Loucy (cell line): ENCODE measurements around the gene GAREM1.

Source experiments
- H2AFZ ChIP-seq: fragments of 200-600 bp; sonication (generic); 2 replicates; pipeline ENCODE4 v1.6.0; 2016; ENCODE audit warnings: antibody characterized with exemption, mild to moderate bottlenecking, low read length, moderate library complexity
- H3F3A ChIP-seq: fragments of 200-600 bp; 2 replicates; pipeline ENCODE4 v1.6.0; 2016; ENCODE audit warnings: antibody characterized with exemption, low read depth, mild to moderate bottlenecking
- H3K27me3 ChIP-seq: fragments of 200-600 bp; sonication (generic); 2 replicates; pipeline ENCODE4 v1.6.1; 2014; ENCODE audit warnings: low read length, mild to moderate bottlenecking; ENCODE audit not compliant: insufficient read depth, poor library complexity, severe bottlenecking
- H3K36me3 ChIP-seq: fragments of 200-600 bp; sonication (generic); 2 replicates; pipeline ENCODE4 v1.6.1; 2016; ENCODE audit warnings: low read length; ENCODE audit not compliant: insufficient read depth
- H3K4me1 ChIP-seq: fragments of 200-600 bp; sonication (generic); 2 replicates; pipeline ENCODE4 v1.5.1; 2014; ENCODE audit warnings: low read length, mild to moderate bottlenecking; ENCODE audit not compliant: insufficient read depth, poor library complexity, severe bottlenecking
- H3K4me2 ChIP-seq: fragments of 200-600 bp; sonication (generic); 2 replicates; pipeline ENCODE4 v1.6.0; 2014; ENCODE audit warnings: antibody characterized with exemption, low read length, low read depth, mild to moderate bottlenecking; ENCODE audit not compliant: poor library complexity, severe bottlenecking
- H3K4me3 ChIP-seq: fragments of 200-600 bp; sonication (generic); 2 replicates; pipeline ENCODE4 v1.5.1; 2014; ENCODE audit warnings: low read length, mild to moderate bottlenecking, mixed read lengths; ENCODE audit not compliant: poor library complexity, severe bottlenecking
- H3K79me2 ChIP-seq: fragments of 200-600 bp; sonication (generic); 2 replicates; pipeline ENCODE4 v1.6.1; 2014; ENCODE audit warnings: low read length; ENCODE audit not compliant: insufficient read depth
- H3K9ac ChIP-seq: fragments of 200-600 bp; sonication (generic); 2 replicates; pipeline ENCODE4 v1.6.0; 2014; ENCODE audit warnings: mild to moderate bottlenecking, low read depth, low read length, moderate library complexity; ENCODE audit not compliant: poor library complexity, severe bottlenecking
- H3K9me2 ChIP-seq: fragments of 200-600 bp; sonication (generic); replicated peaks from 2 replicates; pipeline ENCODE4 v1.6.1; 2016; ENCODE audit warnings: low read depth, low read length, mixed read lengths
- H3K9me3 ChIP-seq: fragments of 200-600 bp; sonication (generic); 2 replicates; pipeline ENCODE4 v1.6.1; 2014; ENCODE audit warnings: mild to moderate bottlenecking, antibody characterized with exemption, low read length, low read depth; ENCODE audit not compliant: insufficient read depth
- H4K20me1 ChIP-seq: fragments of 200-600 bp; sonication (generic); 2 replicates; pipeline ENCODE4 v1.6.0; 2014; ENCODE audit warnings: antibody characterized with exemption, low read length, mild to moderate bottlenecking; ENCODE audit not compliant: insufficient read depth, poor library complexity, severe bottlenecking
- EZH2phosphoT487 ChIP-seq: fragments of 200-600 bp; IDR thresholded peaks from 2 replicates; pipeline ENCODE4 v1.6.1; 2018; ENCODE audit warnings: antibody characterized with exemption, mild to moderate bottlenecking, moderate library complexity, borderline replicate concordance
- TF ChIP-seq, protein P1 (sequence below): fragments of 200-600 bp; sonication (generic); conservative IDR thresholded peaks from 2 replicates; pipeline ENCODE4 v1.5.1; 2014; ENCODE audit warnings: mild to moderate bottlenecking, antibody characterized with exemption, low read length

The GAREM1 gene

DNA sequence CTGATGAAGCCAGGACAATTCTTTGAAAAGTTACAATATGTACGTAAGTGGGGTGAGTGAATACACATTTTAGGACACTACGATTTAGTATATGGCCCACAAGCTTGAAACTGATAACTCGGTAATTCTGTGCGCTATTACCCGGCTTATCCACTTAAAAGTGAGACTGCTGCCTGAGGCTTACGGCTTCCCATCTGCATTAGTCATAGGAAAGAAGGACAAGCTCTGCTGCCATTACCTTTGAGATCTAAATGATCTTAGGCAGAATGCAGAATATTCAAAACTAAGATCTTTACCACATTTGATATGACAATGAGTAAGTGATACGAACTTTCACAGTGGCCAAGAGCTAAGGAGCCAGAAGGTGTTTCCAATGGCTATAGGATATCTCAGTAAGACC, 133.3 kb downstream of the GAREM1 start:
- no peaks in the 10 kb centered on the region for H3K9me3 ChIP-seq
- H3F3A ChIP-seq: no peaks in the 10 kb centered on the region
- H3K27me3 ChIP-seq: no peaks in the 10 kb centered on the region
- no peak overlapping the region for H3K4me3 ChIP-seq
- H2AFZ ChIP-seq: no peak overlapping the region
- no peak for TF ChIP-seq EZH2phosphoT487
- TF ChIP-seq, protein P1, sequence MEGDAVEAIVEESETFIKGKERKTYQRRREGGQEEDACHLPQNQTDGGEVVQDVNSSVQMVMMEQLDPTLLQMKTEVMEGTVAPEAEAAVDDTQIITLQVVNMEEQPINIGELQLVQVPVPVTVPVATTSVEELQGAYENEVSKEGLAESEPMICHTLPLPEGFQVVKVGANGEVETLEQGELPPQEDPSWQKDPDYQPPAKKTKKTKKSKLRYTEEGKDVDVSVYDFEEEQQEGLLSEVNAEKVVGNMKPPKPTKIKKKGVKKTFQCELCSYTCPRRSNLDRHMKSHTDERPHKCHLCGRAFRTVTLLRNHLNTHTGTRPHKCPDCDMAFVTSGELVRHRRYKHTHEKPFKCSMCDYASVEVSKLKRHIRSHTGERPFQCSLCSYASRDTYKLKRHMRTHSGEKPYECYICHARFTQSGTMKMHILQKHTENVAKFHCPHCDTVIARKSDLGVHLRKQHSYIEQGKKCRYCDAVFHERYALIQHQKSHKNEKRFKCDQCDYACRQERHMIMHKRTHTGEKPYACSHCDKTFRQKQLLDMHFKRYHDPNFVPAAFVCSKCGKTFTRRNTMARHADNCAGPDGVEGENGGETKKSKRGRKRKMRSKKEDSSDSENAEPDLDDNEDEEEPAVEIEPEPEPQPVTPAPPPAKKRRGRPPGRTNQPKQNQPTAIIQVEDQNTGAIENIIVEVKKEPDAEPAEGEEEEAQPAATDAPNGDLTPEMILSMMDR: no peak
- H3K9ac ChIP-seq: no peak overlapping the region
- no peaks in the 10 kb centered on the region for H3K4me1 ChIP-seq
- H3K4me2 ChIP-seq: no peak overlapping the region
- no peaks in the 10 kb centered on the region for H4K20me1 ChIP-seq
- H3K9me2 ChIP-seq: no peaks in the 10 kb centered on the region
- H3K36me3 ChIP-seq: no peaks in the 10 kb centered on the region
- H3K79me2 ChIP-seq: no peaks in the 10 kb centered on the region

DNA sequence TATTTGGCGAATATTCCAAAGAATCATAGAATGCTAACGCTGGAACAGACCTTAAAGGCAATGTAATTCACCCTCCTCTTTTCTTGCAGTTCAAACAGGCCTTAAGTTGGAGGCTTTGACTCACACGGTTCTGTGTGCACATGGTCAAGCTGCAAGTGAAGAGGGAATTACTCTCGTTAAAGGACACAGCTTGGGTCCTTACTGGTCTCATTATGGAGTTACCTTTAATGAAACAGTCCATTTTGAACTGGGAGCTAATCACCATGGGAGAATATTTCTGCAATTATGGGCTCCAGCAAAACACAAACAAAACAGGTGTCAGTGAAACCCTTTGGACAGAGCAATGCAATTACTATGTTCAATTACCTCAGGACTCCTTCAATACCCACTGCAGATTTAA, 135.5 kb downstream of the GAREM1 start:
- TF ChIP-seq, protein P1: no peak
- no peak for TF ChIP-seq EZH2phosphoT487

DNA sequence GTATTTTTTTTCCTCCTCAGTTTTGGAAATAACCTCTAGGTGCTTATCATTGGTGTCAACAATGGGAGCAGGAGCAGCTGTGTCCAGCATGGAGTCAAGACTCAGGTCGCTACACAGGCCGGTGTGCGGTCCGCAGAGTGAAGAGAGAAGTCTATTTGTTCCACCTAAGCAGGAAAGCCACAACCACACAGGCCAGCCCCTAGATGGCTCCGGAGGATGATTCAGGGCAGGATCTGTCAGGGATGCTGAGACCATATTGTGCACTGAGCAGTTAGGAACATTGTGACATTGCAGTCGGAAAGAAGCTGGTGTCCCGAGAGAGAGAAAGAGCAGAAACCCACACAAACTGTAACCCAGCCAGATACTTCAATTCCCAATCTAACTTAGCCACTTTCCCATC, 136.9 kb downstream of the GAREM1 start:
- no peaks in the 10 kb centered on the region for H3K36me3 ChIP-seq
- no peaks in the 10 kb centered on the region for H4K20me1 ChIP-seq
- H3F3A ChIP-seq: no peaks in the 10 kb centered on the region
- TF ChIP-seq EZH2phosphoT487: no peak
- TF ChIP-seq, protein P1: no peak
- no peaks in the 10 kb centered on the region for H3K9me3 ChIP-seq
- H3K4me1 ChIP-seq: no peaks in the 10 kb centered on the region
- H3K9me2 ChIP-seq: no peaks in the 10 kb centered on the region
- H3K4me2 ChIP-seq: no peak overlapping the region
- no peak overlapping the region for H3K9ac ChIP-seq
- H3K4me3 ChIP-seq: no peak overlapping the region
- no peak overlapping the region for H2AFZ ChIP-seq
- no peaks in the 10 kb centered on the region for H3K79me2 ChIP-seq
- H3K27me3 ChIP-seq: no peaks in the 10 kb centered on the region

More for the DNA sequence above, 135.5 kb downstream of the GAREM1 start:
- H3K9ac ChIP-seq: no peak overlapping the region
- no peaks in the 10 kb centered on the region for H3K9me2 ChIP-seq
- no peaks in the 10 kb centered on the region for H3K9me3 ChIP-seq
- no peaks in the 10 kb centered on the region for H4K20me1 ChIP-seq
- no peaks in the 10 kb centered on the region for H3K79me2 ChIP-seq
- no peaks in the 10 kb centered on the region for H3F3A ChIP-seq
- no peaks in the 10 kb centered on the region for H3K27me3 ChIP-seq
- H3K4me2 ChIP-seq: no peak overlapping the region
- no peaks in the 10 kb centered on the region for H3K4me1 ChIP-seq
- no peak overlapping the region for H2AFZ ChIP-seq
- no peaks in the 10 kb centered on the region for H3K36me3 ChIP-seq
- no peak overlapping the region for H3K4me3 ChIP-seq
